WTC11 (cell line): ENCODE results near the gene PPP6R3. TPM values are rescaled to one million over a fixed set of nuclear protein-coding genes. Genes with fewer than 3 reads are reported as not detected.
A peak's percentile ranks its signal among the peaks of the same experiment; 100 is the strongest.

Experiments
- ATAC-seq: fragments of 200-7000 bp; cut with Tn5 transposase; 2 replicates; pipeline ENCODE4 v1.10.0; 2021; ENCODE audit warnings: mild to moderate bottlenecking, moderate library complexity
- CTCF ChIA-PET: fragments of 300-600 bp; sonication (Branson Sonifier 250); formaldehyde crosslinking; loops from one replicate; lab custom pipeline; 2021; ENCODE audit warnings: antibody characterized with exemption; lab: Charles Lee
- POLR2A ChIA-PET: fragments of 350-600 bp; sonication (Branson Sonifier 250); formaldehyde crosslinking; loops from one replicate; lab custom pipeline; 2021; ENCODE audit warnings: antibody characterized with exemption; lab: Charles Lee
- DNase-seq: peaks from one replicate; pipeline ENCODE4 v3.0.0; 2021; ENCODE audit warnings: low spot score
- H3K27ac Mint-ChIP-seq: 2 replicates; pipeline ENCODE4 v1.8.0; 2021; ENCODE audit warnings: mixed read lengths
- H3K27me3 Mint-ChIP-seq: 2 replicates; pipeline ENCODE4 v1.8.0; 2021; ENCODE audit warnings: low read depth, mild to moderate bottlenecking, moderate library complexity, mixed read lengths
- H3K36me3 Mint-ChIP-seq: 2 replicates; pipeline ENCODE4 v1.8.0; 2021; ENCODE audit warnings: mixed read lengths
- H3K4me1 Mint-ChIP-seq: 2 replicates; pipeline ENCODE4 v1.8.0; 2022; ENCODE audit warnings: mixed read lengths
- H3K4me3 Mint-ChIP-seq: 2 replicates; pipeline ENCODE4 v1.8.0; 2021; ENCODE audit warnings: mild to moderate bottlenecking, moderate library complexity, mixed read lengths
- H3K9me3 Mint-ChIP-seq: 2 replicates; pipeline ENCODE4 v1.8.0; 2021; ENCODE audit warnings: mixed read lengths
- ARID4B ChIP-seq: sonication (generic); formaldehyde crosslinking; IDR thresholded peaks from 2 replicates; pipeline ENCODE4 v1.8.0; 2023; ENCODE audit warnings: missing genetic modification reagents, mild to moderate bottlenecking, borderline replicate concordance
- CREB1 ChIP-seq: sonication (generic); formaldehyde crosslinking; IDR thresholded peaks from 2 replicates; pipeline ENCODE4 v1.8.0; 2023; ENCODE audit warnings: mild to moderate bottlenecking, missing genetic modification reagents
- CREM ChIP-seq: sonication (generic); formaldehyde crosslinking; IDR thresholded peaks from 2 replicates; pipeline ENCODE4 v1.8.1; 2022; ENCODE audit warnings: mild to moderate bottlenecking, missing genetic modification reagents, moderate library complexity
- E2F1 ChIP-seq: sonication (generic); formaldehyde crosslinking; IDR thresholded peaks from 2 replicates; pipeline ENCODE4 v1.8.0; 2022; ENCODE audit warnings: mild to moderate bottlenecking, missing genetic modification reagents
- HMGXB4 ChIP-seq: sonication (generic); formaldehyde crosslinking; IDR thresholded peaks from 2 replicates; pipeline ENCODE4 v1.8.1; 2023; ENCODE audit warnings: mild to moderate bottlenecking, moderate library complexity, missing genetic modification reagents
- NFYB ChIP-seq: sonication (generic); formaldehyde crosslinking; conservative IDR thresholded peaks from 2 replicates; pipeline ENCODE4 v1.8.0; 2022; ENCODE audit warnings: low read depth, missing genetic modification reagents
- RELA ChIP-seq: sonication (generic); formaldehyde crosslinking; IDR thresholded peaks from 2 replicates; pipeline ENCODE4 v1.8.1; 2022; ENCODE audit warnings: missing genetic modification reagents, mild to moderate bottlenecking, borderline replicate concordance
- SMAD3 ChIP-seq: sonication (generic); formaldehyde crosslinking; IDR thresholded peaks from 2 replicates; pipeline ENCODE4 v1.8.0; 2022; ENCODE audit warnings: missing genetic modification reagents, mild to moderate bottlenecking, borderline replicate concordance
- STAT6 ChIP-seq: sonication (generic); formaldehyde crosslinking; conservative IDR thresholded peaks from 2 replicates; pipeline ENCODE4 v1.8.1; 2023; ENCODE audit warnings: mild to moderate bottlenecking, low read depth, missing genetic modification reagents, moderate library complexity
- TEAD1 ChIP-seq: sonication (generic); formaldehyde crosslinking; IDR thresholded peaks from 2 replicates; pipeline ENCODE4 v1.8.0; 2022; ENCODE audit warnings: mild to moderate bottlenecking, missing genetic modification reagents
- USF1 ChIP-seq: sonication (generic); formaldehyde crosslinking; IDR thresholded peaks from 2 replicates; pipeline ENCODE4 v1.8.0; 2022; ENCODE audit warnings: mild to moderate bottlenecking, missing genetic modification reagents
- ZMAT4 ChIP-seq: fragments of 250-450 bp; sonication (Bioruptor Pico); IDR thresholded peaks from 2 replicates; pipeline ENCODE4 v1.9.0; 2021; ENCODE audit warnings: mild to moderate bottlenecking
- ZNF121 ChIP-seq: sonication (generic); formaldehyde crosslinking; IDR thresholded peaks from 2 replicates; pipeline ENCODE4 v1.8.0; 2023; ENCODE audit warnings: missing genetic modification reagents
- ZNF263 ChIP-seq: sonication (generic); formaldehyde crosslinking; IDR thresholded peaks from 2 replicates; pipeline ENCODE4 v1.8.1; 2022; ENCODE audit warnings: low read depth, mild to moderate bottlenecking, moderate library complexity, missing genetic modification reagents
- ZNF317 ChIP-seq: sonication (generic); formaldehyde crosslinking; IDR thresholded peaks from 2 replicates; pipeline ENCODE4 v1.8.1; 2023; ENCODE audit warnings: low read depth, mild to moderate bottlenecking, moderate library complexity, missing genetic modification reagents, borderline replicate concordance
- ZNF423 ChIP-seq: fragments of 250-450 bp; sonication (Bioruptor Pico); IDR thresholded peaks from 2 replicates; pipeline ENCODE4 v2.1.2; 2022; ENCODE audit warnings: mild to moderate bottlenecking, moderate library complexity
- ZNF671 ChIP-seq: fragments of 250-450 bp; sonication (Bioruptor Pico); IDR thresholded peaks from 2 replicates; pipeline ENCODE4 v1.8.0; 2021; ENCODE audit warnings: mild to moderate bottlenecking
- ZSCAN18 ChIP-seq: fragments of 250-450 bp; sonication (Bioruptor Pico); IDR thresholded peaks from 2 replicates; pipeline ENCODE4 v2.1.2; 2022; ENCODE audit warnings: mild to moderate bottlenecking, moderate library complexity
- total RNA-seq: library from RNA; stranded (reverse); gene quantifications from 3 replicates; pipeline ENCODE4 v1.2.3, GENCODE V29; 2021

The PPP6R3 gene
- total RNA-seq, 1 experiment from 2014 or later = 138 TPM

- Mint-ChIP-seq H3K9me3 (no peaks in the 10 kb centered on the region), H3K36me3 (no peaks in the 10 kb centered on the region), H3K27ac (peak overlapping the region; percentile 98)
- CTCF ChIA-PET = no interaction called here
- POLR2A ChIA-PET = interaction anchor here (0.5 kb wide), 1 partner anchor 29 kb away, joined by 3 read pairs; no protein-coding TSS in a partner anchor
- TF ChIP-seq ZNF121 (CRISPR knock-in tag) (no peak), ZSCAN18 (CRISPR knock-in tag) (no peak), SMAD3 (CRISPR knock-in tag) (no peak), RELA (no peak), ZNF263 (no peak), ZNF317 (CRISPR knock-in tag) (no peak), E2F1 (no peak), HMGXB4 (CRISPR knock-in tag) (no peak), TEAD1 (CRISPR knock-in tag) (no peak), NFYB (no peak), ZNF423 (CRISPR knock-in tag) (no peak), USF1 (no peak), CREB1 (CRISPR knock-in tag) (no peak), STAT6 (CRISPR knock-in tag) (no peak), CREM (CRISPR knock-in tag) (no peak), ZMAT4 (no peak), ARID4B (CRISPR knock-in tag) (no peak), ZNF671 (CRISPR knock-in tag) (no peak)
- TF ChIP-seq, all 79 proteins: peak for 0
- peaks cover 64% of the 10 kb centered on the region for H3K4me1 Mint-ChIP-seq
- no peak overlapping the region for H3K4me3 Mint-ChIP-seq
- ATAC-seq (no peak), DNase-seq (no peak)
- H3K27me3 Mint-ChIP-seq = no peaks in the 10 kb centered on the region
Measured at GRCh38 chr11:68503792-68504191, 43.2 kb downstream of the PPP6R3 start.
